Smooth muscle cell (in vitro differentiated cells): Measurements from ENCODE around the gene PDHX. TPM values are rescaled to one million over a fixed set of nuclear protein-coding genes. Genes with fewer than 3 reads are reported as not detected.

Experiments used
- DNase-seq: peaks from one replicate; lab custom pipeline; 2025; ENCODE audit not compliant: unreplicated experiment; lab: John Stamatoyannopoulos, UW
- H2AFZ ChIP-seq: fragments of 200-600 bp; sonication (generic); 2 replicates; pipeline ENCODE4 v1.6.0; 2016; ENCODE audit warnings: antibody characterized with exemption, low read depth, mild to moderate bottlenecking
- H3F3A ChIP-seq: fragments of 200-600 bp; sonication (generic); 2 replicates; pipeline ENCODE4 v1.6.0; 2017; ENCODE audit warnings: antibody characterized with exemption, low read depth
- H3K27ac ChIP-seq: fragments of 200-600 bp; sonication (generic); 2 replicates; pipeline ENCODE4 v1.5.1; 2016; ENCODE audit warnings: low read depth, mild to moderate bottlenecking
- H3K27me3 ChIP-seq: fragments of 200-600 bp; sonication (generic); 2 replicates; pipeline ENCODE4 v1.6.1; 2016; ENCODE audit warnings: low read depth, mild to moderate bottlenecking
- H3K36me3 ChIP-seq: fragments of 200-600 bp; sonication (generic); 2 replicates; pipeline ENCODE4 v1.5.1; 2016; ENCODE audit warnings: low read depth
- H3K4me1 ChIP-seq: fragments of 200-600 bp; sonication (generic); 2 replicates; pipeline ENCODE4 v1.5.1; 2016; ENCODE audit warnings: low read depth
- H3K4me2 ChIP-seq: fragments of 200-600 bp; sonication (generic); 2 replicates; pipeline ENCODE4 v1.6.0; 2016; ENCODE audit warnings: mild to moderate bottlenecking
- H3K4me3 ChIP-seq: fragments of 200-600 bp; sonication (generic); 2 replicates; pipeline ENCODE4 v1.5.1; 2016; ENCODE audit warnings: mild to moderate bottlenecking
- H3K79me2 ChIP-seq: fragments of 200-600 bp; sonication (generic); 2 replicates; pipeline ENCODE4 v1.6.0; 2016; ENCODE audit warnings: low read depth, mild to moderate bottlenecking
- H3K9ac ChIP-seq: fragments of 200-600 bp; sonication (generic); 2 replicates; pipeline ENCODE4 v1.6.0; 2016; ENCODE audit warnings: low read depth
- H3K9me3 ChIP-seq: fragments of 200-600 bp; sonication (generic); replicated peaks from 2 replicates; pipeline ENCODE4 v1.5.1; 2016; ENCODE audit warnings: low read depth
- H4K20me1 ChIP-seq: fragments of 200-600 bp; sonication (generic); 2 replicates; pipeline ENCODE4 v1.6.0; 2016; ENCODE audit warnings: low read depth
- WGBS: methylation state at CpG from one replicate; pipeline ENCODE4 v1.1.7; 2016; ENCODE audit warnings: low lambda C conversion rate; 5-methylcytosine and 5-hydroxymethylcytosine counted together
- polyA plus RNA-seq: library from polyadenylated mRNA; unstranded; fragments of >200 nt; fragmentation: Nextera tagmentation; extraction: Ambion mirVana; gene quantifications from 2 replicates; pipeline ENCODE4 v1.2.1, GENCODE V29; 2016
- total RNA-seq: library from RNA; depleted of rRNA; stranded (reverse); fragments of >200 nt; gene quantifications from 2 replicates; pipeline ENCODE4 v1.2.3, GENCODE V29; 2014
- TF ChIP-seq, protein P1 (sequence below): fragments of 200-600 bp; sonication (generic); IDR thresholded peaks from 2 replicates; pipeline ENCODE4 v1.5.1; 2017; ENCODE audit warnings: borderline replicate concordance, mild to moderate bottlenecking, antibody characterized with exemption; ENCODE audit not compliant: insufficient read depth, poor library complexity, severe bottlenecking

PDHX gene
- total and polyA plus RNA-seq, 2 experiments from 2014 or later: 56.6 to 100 TPM

DNA sequence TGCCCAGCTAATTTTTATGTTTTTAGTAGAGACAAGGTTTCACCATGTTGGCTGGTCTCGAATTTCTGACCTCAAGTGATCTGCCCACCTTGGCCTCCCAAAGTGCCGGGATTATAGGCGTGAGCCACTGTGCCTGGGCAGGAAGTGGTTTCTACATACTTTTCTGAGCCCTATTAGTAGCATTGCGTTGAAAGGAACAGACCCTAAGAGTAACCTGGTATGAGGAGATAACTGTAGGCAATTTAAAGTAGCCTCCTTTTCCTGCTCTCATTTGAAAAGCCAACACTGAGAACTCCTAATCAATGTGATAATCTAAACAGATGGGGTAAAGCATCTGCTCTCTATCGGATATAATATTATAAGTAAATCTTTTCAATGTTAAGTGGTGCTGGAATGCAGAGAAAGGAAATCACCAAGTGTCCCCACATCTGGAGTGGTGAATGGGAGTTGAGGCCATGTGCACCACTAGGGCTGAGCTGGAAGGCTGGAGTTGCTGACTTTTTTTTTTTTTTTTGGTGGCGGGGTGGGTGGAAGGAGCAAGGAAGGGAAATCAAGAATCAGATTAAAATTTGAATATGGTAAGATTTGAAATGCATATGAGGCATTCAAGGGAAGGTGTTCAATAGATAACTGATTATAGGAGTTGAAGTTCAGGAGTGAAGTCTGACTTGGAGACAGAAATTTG lies 20.7 kb downstream of the PDHX start:
- DNase-seq: no peak
- H3K27ac ChIP-seq: no peak overlapping the region
- no peak overlapping the region for H3K4me3 ChIP-seq
- no peaks in the 10 kb centered on the region for H3K27me3 ChIP-seq
- H3K9me3 ChIP-seq: no peaks in the 10 kb centered on the region
- H4K20me1 ChIP-seq: peaks cover 57% of the 10 kb centered on the region
- H2AFZ ChIP-seq: no peak overlapping the region
- no peaks in the 10 kb centered on the region for H3K4me1 ChIP-seq
- 81% methylated on average over 6 of the region's 6 CpGs for WGBS
- no peak overlapping the region for H3K9ac ChIP-seq
- peaks cover 22% of the 10 kb centered on the region for H3K79me2 ChIP-seq
- peaks cover 7% of the 10 kb centered on the region for H3K36me3 ChIP-seq
- TF ChIP-seq, protein P1, sequence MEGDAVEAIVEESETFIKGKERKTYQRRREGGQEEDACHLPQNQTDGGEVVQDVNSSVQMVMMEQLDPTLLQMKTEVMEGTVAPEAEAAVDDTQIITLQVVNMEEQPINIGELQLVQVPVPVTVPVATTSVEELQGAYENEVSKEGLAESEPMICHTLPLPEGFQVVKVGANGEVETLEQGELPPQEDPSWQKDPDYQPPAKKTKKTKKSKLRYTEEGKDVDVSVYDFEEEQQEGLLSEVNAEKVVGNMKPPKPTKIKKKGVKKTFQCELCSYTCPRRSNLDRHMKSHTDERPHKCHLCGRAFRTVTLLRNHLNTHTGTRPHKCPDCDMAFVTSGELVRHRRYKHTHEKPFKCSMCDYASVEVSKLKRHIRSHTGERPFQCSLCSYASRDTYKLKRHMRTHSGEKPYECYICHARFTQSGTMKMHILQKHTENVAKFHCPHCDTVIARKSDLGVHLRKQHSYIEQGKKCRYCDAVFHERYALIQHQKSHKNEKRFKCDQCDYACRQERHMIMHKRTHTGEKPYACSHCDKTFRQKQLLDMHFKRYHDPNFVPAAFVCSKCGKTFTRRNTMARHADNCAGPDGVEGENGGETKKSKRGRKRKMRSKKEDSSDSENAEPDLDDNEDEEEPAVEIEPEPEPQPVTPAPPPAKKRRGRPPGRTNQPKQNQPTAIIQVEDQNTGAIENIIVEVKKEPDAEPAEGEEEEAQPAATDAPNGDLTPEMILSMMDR: no peak
- H3F3A ChIP-seq: no peaks in the 10 kb centered on the region
- no peak overlapping the region for H3K4me2 ChIP-seq

DNA sequence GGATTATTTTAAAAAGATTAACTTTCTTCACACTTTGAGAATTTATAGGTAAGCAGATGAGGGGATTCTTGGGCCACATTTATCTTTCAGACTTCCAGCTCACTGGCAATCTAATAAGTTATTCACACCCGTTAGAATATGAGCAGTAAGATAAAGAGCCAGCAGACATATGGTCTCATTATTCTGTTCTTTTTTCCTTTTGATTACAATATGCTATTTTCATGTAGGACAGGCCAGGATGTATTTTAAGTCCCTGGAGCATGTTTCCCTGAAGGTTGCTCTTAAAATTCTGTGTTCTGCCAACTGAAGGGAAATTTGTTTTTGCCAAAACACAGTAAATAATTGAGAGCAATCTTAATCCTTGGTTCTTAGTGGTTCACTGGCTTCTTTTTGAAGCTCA lies 22.2 kb downstream of the PDHX start:
- no peak overlapping the region for H3K4me2 ChIP-seq
- H3K4me1 ChIP-seq: no peaks in the 10 kb centered on the region
- no peaks in the 10 kb centered on the region for H3F3A ChIP-seq
- no peak overlapping the region for H2AFZ ChIP-seq
- no peak overlapping the region for H3K27ac ChIP-seq
- H3K36me3 ChIP-seq: no peaks in the 10 kb centered on the region
- H3K4me3 ChIP-seq: no peak overlapping the region
- DNase-seq: no peak
- H3K27me3 ChIP-seq: no peaks in the 10 kb centered on the region
- no peaks in the 10 kb centered on the region for H3K9me3 ChIP-seq
- H4K20me1 ChIP-seq: peaks cover 53% of the 10 kb centered on the region
- TF ChIP-seq, protein P1: no peak
- H3K9ac ChIP-seq: no peak overlapping the region
- H3K79me2 ChIP-seq: peaks cover 37% of the 10 kb centered on the region
- WGBS: 85% methylated on average over 1 of the region's 1 CpG

DNA sequence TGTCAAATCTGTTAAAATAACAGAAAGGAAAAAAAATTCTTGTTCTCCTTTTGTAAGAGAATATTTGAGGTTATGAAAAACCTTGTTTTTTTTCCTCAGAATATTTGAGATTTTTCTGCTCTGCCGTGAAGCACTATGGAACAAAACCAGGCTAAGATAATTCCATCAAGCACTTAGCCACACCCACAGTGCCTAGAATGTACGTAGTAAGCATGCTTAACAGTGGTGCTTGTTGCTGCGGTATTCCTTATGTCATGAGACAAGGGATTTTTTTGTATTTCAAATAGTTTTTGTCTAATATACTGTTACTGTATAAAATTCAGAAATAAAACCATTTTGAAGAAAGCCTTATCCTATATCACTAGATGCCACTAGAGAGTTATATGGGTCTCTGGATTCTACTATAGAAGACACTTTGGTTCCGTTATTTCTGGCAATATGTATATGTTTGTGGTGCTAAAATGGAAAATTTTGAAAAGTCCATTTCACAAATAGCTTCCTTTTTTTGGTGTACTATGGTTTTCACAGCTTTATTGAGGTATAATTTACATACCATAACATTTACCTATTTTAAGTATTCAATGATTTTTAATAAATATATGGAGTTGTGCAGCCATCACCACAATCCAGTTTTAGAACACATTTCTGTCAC lies 23.7 kb downstream of the PDHX start:
- WGBS: 66% methylated on average over 4 of the region's 4 CpGs
- Histone ChIP-seq H3K9me3 (no peaks in the 10 kb centered on the region), H3K36me3 (no peaks in the 10 kb centered on the region), H3K79me2 (peaks cover 46% of the 10 kb centered on the region), H3F3A (no peaks in the 10 kb centered on the region), H3K27me3 (no peaks in the 10 kb centered on the region), H3K4me1 (no peaks in the 10 kb centered on the region), H3K4me2 (no peak overlapping the region), H3K4me3 (no peak overlapping the region), H2AFZ (no peak overlapping the region), H3K27ac (no peak overlapping the region), H4K20me1 (peaks cover 56% of the 10 kb centered on the region), H3K9ac (no peak overlapping the region)
- no peak for DNase-seq
- TF ChIP-seq, protein P1: no peak
